Fibroblast of lung (primary cell): ENCODE measurements around the gene ZNRF1. TPM values are rescaled to one million over a fixed set of nuclear protein-coding genes. Genes with fewer than 3 reads are reported as not detected.

ENCODE experiments used
- DNase-seq, 2 donors: peaks; one replicate each; pipeline versions ENCODE4 v3.0.0 to v3.0.0-alpha.2; 2010; ENCODE audit warnings: low read depth in 2 of 2
- H2AFZ ChIP-seq: 2 replicates; pipeline ENCODE4 v1.5.1; 2012; ENCODE audit warnings: low read length, control low read depth, inconsistent platforms
- H3K27ac ChIP-seq: 2 replicates; pipeline ENCODE4 v1.5.1; 2011; ENCODE audit warnings: low read length, control low read depth; ENCODE audit not compliant: insufficient read depth
- H3K27me3 ChIP-seq: 2 replicates; pipeline ENCODE4 v1.5.1; 2011; ENCODE audit warnings: mild to moderate bottlenecking, low read length; ENCODE audit not compliant: control insufficient read depth, insufficient read depth
- H3K36me3 ChIP-seq: 2 replicates; pipeline ENCODE4 v1.5.1; 2011; ENCODE audit warnings: low read length; ENCODE audit not compliant: control insufficient read depth, insufficient read depth
- H3K4me1 ChIP-seq: 2 replicates; pipeline ENCODE4 v1.5.1; 2011; ENCODE audit warnings: low read length; ENCODE audit not compliant: control insufficient read depth, insufficient read depth; ENCODE audit errors: extremely low read depth
- H3K4me2 ChIP-seq: 2 replicates; pipeline ENCODE4 v1.5.1; 2011; ENCODE audit warnings: low read length, control low read depth; ENCODE audit not compliant: insufficient read depth; ENCODE audit errors: extremely low read depth
- H3K4me3 ChIP-seq, 4 experiments: fragments of 200-600 bp in 1 of 4; sonication (generic) in 1 of 4; replicated peaks in 1 of 4; 2 replicates each; pipeline ENCODE4 v1.5.1; 2011 to 2016; ENCODE audit warnings: low read length in 4 of 4, low read depth in 3 of 4, mild to moderate bottlenecking in 3 of 4, control low read depth in 2 of 4, inconsistent platforms in 1 of 4, mixed read lengths in 1 of 4; ENCODE audit not compliant: insufficient read depth in 1 of 4; ENCODE audit errors: control extremely low read depth in 1 of 4
- H3K79me2 ChIP-seq: 2 replicates; pipeline ENCODE4 v1.5.1; 2012; ENCODE audit warnings: mild to moderate bottlenecking, low read length, inconsistent platforms; ENCODE audit not compliant: control insufficient read depth, insufficient read depth
- H3K9ac ChIP-seq: 2 replicates; pipeline ENCODE4 v1.5.1; 2011; ENCODE audit warnings: mild to moderate bottlenecking, low read length, control low read depth; ENCODE audit not compliant: insufficient read depth
- H3K9me3 ChIP-seq: 2 replicates; pipeline ENCODE4 v1.5.1; 2012; ENCODE audit warnings: low read depth, low read length; ENCODE audit not compliant: control insufficient read depth, insufficient read depth
- H4K20me1 ChIP-seq: 2 replicates; pipeline ENCODE4 v1.5.1; 2011; ENCODE audit warnings: low read length; ENCODE audit not compliant: control insufficient read depth, insufficient read depth; ENCODE audit errors: extremely low read depth
- EZH2 ChIP-seq: IDR thresholded peaks from 2 replicates; pipeline ENCODE4 v1.5.1; 2012; ENCODE audit warnings: low read length, control low read depth, mild to moderate bottlenecking; ENCODE audit errors: missing control alignments
- polyA plus RNA-seq, 2 donors: library from polyadenylated mRNA; depleted of rRNA in 1 of 2; stranded (reverse) in 1 of 2; unstranded in 1 of 2; fragments of >200 nt; gene quantifications; 2 replicates each; pipeline ENCODE4 v1.2.1, GENCODE V29; 2011 to 2012; ENCODE audit warnings: missing spikeins in 1 of 2
- total RNA-seq: library from RNA; depleted of rRNA; stranded (reverse); fragments of >200 nt; gene quantifications from 2 replicates; pipeline ENCODE4 v1.2.1, GENCODE V29; 2014
- TF ChIP-seq, protein P1 (sequence below), 2 donors: IDR thresholded peaks in 1 of 2; conservative IDR thresholded peaks in 1 of 2; 1 replicate in 1 of 2; 2 replicates in 1 of 2; pipeline ENCODE4 v1.5.1; 2011 to 2012; ENCODE audit warnings: low read length in 2 of 2, control low read depth in 1 of 2, inconsistent platforms in 1 of 2, low read depth in 1 of 2, mild to moderate bottlenecking in 1 of 2

ZNRF1 gene
- total and polyA plus RNA-seq, 2 donors (not counting 1 experiment from before 2014, with no cell fraction given), result 21.0 to 21.1 TPM

- H3K9me3 ChIP-seq, result no peaks in the 10 kb centered on the region
- TF ChIP-seq, protein P1, sequence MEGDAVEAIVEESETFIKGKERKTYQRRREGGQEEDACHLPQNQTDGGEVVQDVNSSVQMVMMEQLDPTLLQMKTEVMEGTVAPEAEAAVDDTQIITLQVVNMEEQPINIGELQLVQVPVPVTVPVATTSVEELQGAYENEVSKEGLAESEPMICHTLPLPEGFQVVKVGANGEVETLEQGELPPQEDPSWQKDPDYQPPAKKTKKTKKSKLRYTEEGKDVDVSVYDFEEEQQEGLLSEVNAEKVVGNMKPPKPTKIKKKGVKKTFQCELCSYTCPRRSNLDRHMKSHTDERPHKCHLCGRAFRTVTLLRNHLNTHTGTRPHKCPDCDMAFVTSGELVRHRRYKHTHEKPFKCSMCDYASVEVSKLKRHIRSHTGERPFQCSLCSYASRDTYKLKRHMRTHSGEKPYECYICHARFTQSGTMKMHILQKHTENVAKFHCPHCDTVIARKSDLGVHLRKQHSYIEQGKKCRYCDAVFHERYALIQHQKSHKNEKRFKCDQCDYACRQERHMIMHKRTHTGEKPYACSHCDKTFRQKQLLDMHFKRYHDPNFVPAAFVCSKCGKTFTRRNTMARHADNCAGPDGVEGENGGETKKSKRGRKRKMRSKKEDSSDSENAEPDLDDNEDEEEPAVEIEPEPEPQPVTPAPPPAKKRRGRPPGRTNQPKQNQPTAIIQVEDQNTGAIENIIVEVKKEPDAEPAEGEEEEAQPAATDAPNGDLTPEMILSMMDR (conservative IDR thresholded peaks at IDR 0.05 in 1 of 2, IDR thresholded peaks at IDR 0.05 in 1 of 2; ENCODE audit: low read depth in 1 of 2, low read length in 2 of 2), result no peak
- no peak for TF ChIP-seq EZH2
- H3K27me3 ChIP-seq, result no peaks in the 10 kb centered on the region
- H3K4me1 ChIP-seq, result peaks cover 6% of the 10 kb centered on the region
- H3K4me2 ChIP-seq, result no peak overlapping the region
- no peak overlapping the region for H3K27ac ChIP-seq
- H2AFZ ChIP-seq, result no peak overlapping the region
- no peaks in the 10 kb centered on the region for H3K36me3 ChIP-seq
- H4K20me1 ChIP-seq, result no peaks in the 10 kb centered on the region
- peaks cover 16% of the 10 kb centered on the region for H3K79me2 ChIP-seq
- DNase-seq, result no peak
- no peak overlapping the region for H3K4me3 ChIP-seq
- no peak overlapping the region for H3K9ac ChIP-seq
These were observed 66.8 kb downstream of the ZNRF1 start for GRCh38 chr16:75065521-75066149.

GRCh38 chr16:75066861-75067447 lies 68.1 kb downstream of the ZNRF1 start:
- no peaks in the 10 kb centered on the region for H3K27me3 ChIP-seq

More at GRCh38 chr16:75066861-75067447, 68.1 kb downstream of the ZNRF1 start:
- Histone ChIP-seq H3K79me2 (peaks cover 17% of the 10 kb centered on the region), H3K4me2 (no peak overlapping the region), H4K20me1 (no peaks in the 10 kb centered on the region), H2AFZ (no peak overlapping the region), H3K36me3 (no peaks in the 10 kb centered on the region), H3K9me3 (no peaks in the 10 kb centered on the region), H3K9ac (no peak overlapping the region), H3K4me1 (peaks cover 6% of the 10 kb centered on the region), H3K4me3 (no peak overlapping the region), H3K27ac (no peak overlapping the region)
- TF ChIP-seq EZH2, result no peak
- TF ChIP-seq, protein P1 (conservative IDR thresholded peaks at IDR 0.05 in 1 of 2, IDR thresholded peaks at IDR 0.05 in 1 of 2; ENCODE audit: low read depth in 1 of 2, low read length in 2 of 2), result no peak
- DNase-seq, result no peak
